Osteocyte (in vitro differentiated cells): Measurements from ENCODE around the gene LRRC8D. TPM values are rescaled to one million over a fixed set of nuclear protein-coding genes. Genes with fewer than 3 reads are reported as not detected.

Source experiments
- DNase-seq: peaks from one replicate; pipeline ENCODE4 v3.0.0; 2021; ENCODE audit warnings: mixed read lengths; ENCODE audit not compliant: unreplicated experiment; ENCODE audit errors: extremely low spot score
- H3K27ac Mint-ChIP-seq: one replicate; pipeline ENCODE4 v1.8.0; 2021; ENCODE audit warnings: mild to moderate bottlenecking, mixed read lengths; ENCODE audit not compliant: unreplicated experiment
- H3K27me3 Mint-ChIP-seq: one replicate; pipeline ENCODE4 v1.8.0; 2021; ENCODE audit warnings: mixed read lengths; ENCODE audit not compliant: unreplicated experiment
- H3K36me3 Mint-ChIP-seq: one replicate; pipeline ENCODE4 v1.8.0; 2021; ENCODE audit warnings: mixed read lengths; ENCODE audit not compliant: unreplicated experiment
- H3K4me1 Mint-ChIP-seq: one replicate; pipeline ENCODE4 v1.8.0; 2021; ENCODE audit warnings: mixed read lengths; ENCODE audit not compliant: unreplicated experiment
- H3K4me3 Mint-ChIP-seq: one replicate; pipeline ENCODE4 v1.8.0; 2021; ENCODE audit warnings: mild to moderate bottlenecking, moderate library complexity, mixed read lengths; ENCODE audit not compliant: unreplicated experiment
- H3K9me3 Mint-ChIP-seq: one replicate; pipeline ENCODE4 v1.8.0; 2021; ENCODE audit warnings: mixed read lengths; ENCODE audit not compliant: unreplicated experiment
- total RNA-seq: library from RNA; stranded (reverse); gene quantifications from 2 replicates; pipeline ENCODE4 v1.2.1, GENCODE V29; 2021
- TF ChIP-seq, protein P1 (sequence below): fragments of 200-600 bp; sonication (generic); IDR thresholded peaks from 2 replicates; pipeline ENCODE4 v1.5.0; 2021; ENCODE audit warnings: antibody characterized with exemption, mild to moderate bottlenecking, moderate library complexity

The LRRC8D gene
- total RNA-seq, 1 donor from 2014 or later, result 20.4 TPM

DNA sequence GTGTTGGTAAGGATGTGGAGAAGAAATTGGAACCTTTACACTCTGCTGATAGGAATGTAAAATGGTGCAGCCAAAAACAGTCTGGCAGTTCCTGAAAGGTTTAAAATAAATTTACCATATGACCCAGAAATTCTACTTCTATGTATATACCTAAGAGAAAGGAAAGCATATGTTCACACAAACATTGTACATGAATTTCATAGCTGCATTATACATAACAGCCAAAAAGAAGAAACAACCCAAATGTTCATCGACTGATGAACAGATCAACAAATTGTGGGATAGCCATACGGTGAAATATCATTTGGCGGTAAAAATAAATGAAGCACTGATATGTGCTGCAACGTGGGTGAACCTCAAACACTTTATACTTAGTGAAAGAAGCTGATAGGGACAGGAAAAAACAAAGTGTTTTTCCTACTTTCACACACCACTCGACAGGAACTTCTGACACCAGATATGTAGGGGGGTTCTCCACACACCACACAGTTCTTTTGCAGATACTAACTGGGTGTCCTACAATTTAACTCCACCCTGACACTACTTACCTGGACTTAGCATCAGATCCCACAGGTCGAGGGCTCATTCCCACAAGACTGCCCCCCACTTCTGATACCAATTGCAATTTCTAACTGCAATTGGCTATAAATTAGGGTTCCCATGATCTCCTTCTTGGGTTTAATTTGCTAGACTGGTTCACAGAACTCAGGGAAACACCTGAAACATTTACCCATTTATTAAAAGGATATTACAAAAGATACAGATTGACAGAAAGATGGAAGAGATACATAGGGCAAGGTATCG lies 138.2 kb downstream of the LRRC8D start:
- no peak overlapping the region for H3K27ac Mint-ChIP-seq
- peaks cover 15% of the 10 kb centered on the region for H3K4me1 Mint-ChIP-seq
- no peaks in the 10 kb centered on the region for H3K27me3 Mint-ChIP-seq
- H3K36me3 Mint-ChIP-seq, result no peaks in the 10 kb centered on the region
- H3K4me3 Mint-ChIP-seq, result no peak overlapping the region
- H3K9me3 Mint-ChIP-seq, result peaks cover 13% of the 10 kb centered on the region
- TF ChIP-seq, protein P1, sequence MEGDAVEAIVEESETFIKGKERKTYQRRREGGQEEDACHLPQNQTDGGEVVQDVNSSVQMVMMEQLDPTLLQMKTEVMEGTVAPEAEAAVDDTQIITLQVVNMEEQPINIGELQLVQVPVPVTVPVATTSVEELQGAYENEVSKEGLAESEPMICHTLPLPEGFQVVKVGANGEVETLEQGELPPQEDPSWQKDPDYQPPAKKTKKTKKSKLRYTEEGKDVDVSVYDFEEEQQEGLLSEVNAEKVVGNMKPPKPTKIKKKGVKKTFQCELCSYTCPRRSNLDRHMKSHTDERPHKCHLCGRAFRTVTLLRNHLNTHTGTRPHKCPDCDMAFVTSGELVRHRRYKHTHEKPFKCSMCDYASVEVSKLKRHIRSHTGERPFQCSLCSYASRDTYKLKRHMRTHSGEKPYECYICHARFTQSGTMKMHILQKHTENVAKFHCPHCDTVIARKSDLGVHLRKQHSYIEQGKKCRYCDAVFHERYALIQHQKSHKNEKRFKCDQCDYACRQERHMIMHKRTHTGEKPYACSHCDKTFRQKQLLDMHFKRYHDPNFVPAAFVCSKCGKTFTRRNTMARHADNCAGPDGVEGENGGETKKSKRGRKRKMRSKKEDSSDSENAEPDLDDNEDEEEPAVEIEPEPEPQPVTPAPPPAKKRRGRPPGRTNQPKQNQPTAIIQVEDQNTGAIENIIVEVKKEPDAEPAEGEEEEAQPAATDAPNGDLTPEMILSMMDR, result no peak
- DNase-seq, result no peak

DNA sequence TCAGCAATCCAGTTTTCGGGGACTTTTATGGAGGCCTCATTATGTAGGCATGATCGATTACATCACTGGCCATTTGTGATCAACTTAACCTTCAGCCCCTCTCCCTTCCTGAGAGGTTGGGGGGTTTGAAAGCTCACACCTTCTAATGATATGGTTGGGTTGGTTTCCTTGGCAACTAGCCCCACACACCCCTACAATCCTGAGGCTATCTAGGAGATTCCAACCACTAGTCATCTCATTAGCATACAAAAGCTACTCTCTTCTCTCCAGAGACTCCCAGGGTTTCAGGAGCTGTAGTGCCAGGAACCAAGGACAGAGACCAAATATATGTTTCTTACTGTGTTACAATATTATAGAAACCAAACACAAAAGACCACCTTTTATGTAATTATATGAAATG lies 138.9 kb downstream of the LRRC8D start:
- TF ChIP-seq, protein P1, result no peak
- DNase-seq, result no peak
- H3K9me3 Mint-ChIP-seq, result peaks cover 13% of the 10 kb centered on the region
- peaks cover 15% of the 10 kb centered on the region for H3K4me1 Mint-ChIP-seq
- no peak overlapping the region for H3K4me3 Mint-ChIP-seq
- no peaks in the 10 kb centered on the region for H3K27me3 Mint-ChIP-seq
- H3K36me3 Mint-ChIP-seq, result no peaks in the 10 kb centered on the region
- H3K27ac Mint-ChIP-seq, result no peak overlapping the region

DNA sequence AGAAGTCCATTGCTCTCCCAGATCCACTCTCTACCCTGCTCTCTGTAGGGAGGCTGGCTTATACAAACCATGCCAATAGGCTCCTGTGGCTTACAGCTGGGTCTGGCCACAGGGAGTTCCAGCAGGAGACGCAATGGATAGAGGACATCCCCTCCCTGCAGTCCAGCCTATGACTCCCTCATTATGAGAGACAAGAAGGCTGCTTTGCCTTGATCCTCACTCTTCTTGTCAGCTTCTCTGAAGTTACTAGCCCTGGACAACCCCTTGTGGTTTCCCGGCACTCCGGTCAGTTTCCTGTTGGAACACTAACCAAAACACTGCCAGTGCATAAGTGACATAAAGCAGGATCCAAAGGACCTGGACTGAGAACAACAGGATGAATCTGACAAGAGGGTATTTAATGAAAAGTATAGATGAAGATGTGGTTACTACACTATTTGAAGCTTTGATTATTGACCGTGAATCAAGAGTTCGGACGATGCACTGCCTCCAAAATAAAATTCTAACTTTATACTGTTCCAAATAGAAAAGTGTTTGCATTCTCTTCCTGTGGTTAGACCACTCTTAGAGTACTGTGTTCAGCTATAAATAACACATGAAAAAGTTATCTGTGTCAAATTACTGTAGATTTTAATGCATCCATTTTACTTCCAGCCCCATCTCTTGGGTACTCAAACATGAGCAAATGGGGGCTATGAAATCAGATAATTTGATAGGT lies 141.4 kb downstream of the LRRC8D start:
- H3K9me3 Mint-ChIP-seq, result peaks cover 13% of the 10 kb centered on the region
- H3K36me3 Mint-ChIP-seq, result no peaks in the 10 kb centered on the region
- no peak for DNase-seq
- H3K4me1 Mint-ChIP-seq, result peaks cover 12% of the 10 kb centered on the region
- H3K4me3 Mint-ChIP-seq, result no peak overlapping the region
- peaks cover 2% of the 10 kb centered on the region for H3K27me3 Mint-ChIP-seq
- H3K27ac Mint-ChIP-seq, result no peak overlapping the region
- TF ChIP-seq, protein P1, result no peak

DNA sequence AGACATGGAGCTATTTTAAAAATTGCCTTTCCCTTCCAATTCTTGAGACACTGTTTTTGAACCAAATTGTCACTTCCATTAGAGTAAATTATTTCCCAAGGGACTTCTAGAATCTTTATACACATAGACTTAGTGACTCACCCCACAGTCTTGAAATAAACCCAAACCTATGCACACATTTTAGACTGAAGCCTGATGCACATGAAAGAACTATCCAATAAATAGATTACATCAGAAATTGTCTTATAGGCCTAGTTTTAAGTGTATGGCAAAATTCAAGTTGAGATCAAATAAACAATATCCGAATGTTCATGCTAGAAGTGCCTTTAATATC lies 141.9 kb downstream of the LRRC8D start:
- Mint-ChIP-seq H3K4me3 (no peak overlapping the region), H3K27me3 (peaks cover 4% of the 10 kb centered on the region), H3K27ac (no peak overlapping the region), H3K9me3 (peaks cover 13% of the 10 kb centered on the region), H3K36me3 (no peaks in the 10 kb centered on the region), H3K4me1 (peaks cover 11% of the 10 kb centered on the region)
- TF ChIP-seq, protein P1, result no peak
- no peak for DNase-seq

DNA sequence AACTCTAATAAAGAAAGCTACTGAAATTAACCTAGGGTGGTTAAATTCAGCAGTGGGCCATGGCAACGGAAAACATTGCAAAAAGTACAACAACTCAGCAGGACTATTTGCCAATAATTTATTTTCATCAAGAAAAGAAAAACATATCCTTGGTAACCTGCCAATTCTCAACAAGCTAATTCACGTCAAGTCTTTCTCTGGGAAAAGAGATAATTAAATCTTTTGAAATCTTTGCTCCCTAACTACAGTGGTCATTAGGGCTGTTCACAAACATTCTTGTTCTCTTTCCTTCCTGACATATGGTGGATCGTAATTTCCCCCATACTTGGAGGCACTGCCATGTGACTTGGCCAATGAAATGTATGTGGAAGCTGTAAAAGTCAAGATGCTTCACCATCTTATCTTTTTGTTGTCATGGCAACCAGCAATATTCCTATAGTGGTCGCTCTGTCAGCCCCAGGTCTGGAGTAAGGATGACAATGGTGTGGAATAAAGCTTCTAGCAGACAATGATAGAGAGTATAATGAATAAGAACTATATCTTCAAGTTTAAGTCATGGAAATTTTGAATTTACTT lies 144.4 kb downstream of the LRRC8D start:
- TF ChIP-seq, protein P1, result no peak
- peaks cover 11% of the 10 kb centered on the region for H3K4me1 Mint-ChIP-seq
- DNase-seq, result no peak
- H3K36me3 Mint-ChIP-seq, result no peaks in the 10 kb centered on the region
- H3K9me3 Mint-ChIP-seq, result peaks cover under 1% of the 10 kb centered on the region
- H3K27me3 Mint-ChIP-seq, result peaks cover 4% of the 10 kb centered on the region
- no peak overlapping the region for H3K4me3 Mint-ChIP-seq
- H3K27ac Mint-ChIP-seq, result no peak overlapping the region
